Sigmoid colon (tissue), 7 donors: ENCODE results near the gene FAM241B. TPM values are rescaled to one million over a fixed set of nuclear protein-coding genes. Genes with fewer than 3 reads are reported as not detected.

ENCODE experiments used
- DNase-seq: peaks from one replicate; pipeline ENCODE4 v3.0.0-alpha.2; 2019
- H3K27ac ChIP-seq, 4 donors: fragments of 200-600 bp; sonication (generic); one replicate each; pipeline ENCODE4 v1.5.1; 2016 to 2019; ENCODE audit warnings: mild to moderate bottlenecking in 1 of 4
- H3K27me3 ChIP-seq, 3 donors: fragments of 200-600 bp; sonication (generic); one replicate each; pipeline ENCODE4 v1.5.1; 2019; ENCODE audit warnings: mild to moderate bottlenecking in 1 of 3
- H3K36me3 ChIP-seq, 4 donors: fragments of 200-600 bp; sonication (generic); one replicate each; pipeline ENCODE4 v1.5.1; 2016 to 2019
- H3K4me1 ChIP-seq, 4 donors: fragments of 200-600 bp; sonication (generic); one replicate each; pipeline ENCODE4 v1.5.1; 2017 to 2019
- H3K4me3 ChIP-seq, 4 donors: fragments of 200-600 bp; sonication (generic); one replicate each; pipeline ENCODE4 v1.5.1; 2017 to 2019; ENCODE audit warnings: mild to moderate bottlenecking in 2 of 4, moderate library complexity in 1 of 4
- H3K9me3 ChIP-seq, 4 donors: fragments of 200-600 bp in 3 of 4; sonication (generic) in 3 of 4; one replicate each; pipeline versions ENCODE4 v1.5.1 to v1.6.1; 2013 to 2019
- EP300 ChIP-seq, 4 donors: sonication (generic); formaldehyde crosslinking; IDR thresholded peaks; one replicate each; pipeline ENCODE4 v1.6.1; 2017; ENCODE audit warnings: antibody characterized with exemption in 4 of 4
- POLR2A ChIP-seq, 2 donors: fragments of 450-650 bp; IDR thresholded peaks; one replicate each; pipeline ENCODE4 v1.6.1; 2016; ENCODE audit warnings: antibody characterized with exemption in 2 of 2, mild to moderate bottlenecking in 2 of 2, moderate library complexity in 2 of 2
- POLR2AphosphoS5 ChIP-seq, 4 donors: sonication (generic); formaldehyde crosslinking; IDR thresholded peaks; one replicate each; pipeline ENCODE4 v1.6.1; 2017; ENCODE audit warnings: antibody characterized with exemption in 4 of 4
- WGBS, 2 donors: extraction: QIAGEN DNeasy Blood & Tissue Kit; methylation state at CpG; one replicate each; pipeline ENCODE4 v1.1.7; 2013; 5-methylcytosine and 5-hydroxymethylcytosine counted together
- intact Hi-C: fragments of 100-400 bp; cut with DNase I; formaldehyde crosslinking; loops from one replicate; pipeline ENCODE4 v1.15.1; 2023
- polyA plus RNA-seq, 3 donors: library from polyadenylated mRNA; stranded (reverse); fragments of 200-250 nt; gene quantifications; one replicate each; pipeline ENCODE4 v1.2.3, GENCODE V29; 2013
- total RNA-seq, 4 donors: library from RNA; depleted of rRNA; stranded (reverse); fragments of >200 nt; gene quantifications; one replicate each; pipeline ENCODE4 v1.1.0, GENCODE V29; 2016
- TF ChIP-seq, protein P1 (sequence below), 4 experiments: fragments of 450-650 bp in 3 of 4; fragments of 200-600 bp in 1 of 4; IDR thresholded peaks; one replicate each; pipeline ENCODE4 v1.5.1; 2016 to 2019; ENCODE audit warnings: antibody characterized with exemption in 4 of 4, mild to moderate bottlenecking in 3 of 4, moderate library complexity in 2 of 4
- donor health status: healthy with polysubstance abuse.
- donor health status: Bipolar disorder and iron deficiency.
- donor health status: healthy.

The FAM241B gene
- total and polyA plus RNA-seq, 7 donors: 2.5 to 6.9 (median 3.6) TPM

DNA sequence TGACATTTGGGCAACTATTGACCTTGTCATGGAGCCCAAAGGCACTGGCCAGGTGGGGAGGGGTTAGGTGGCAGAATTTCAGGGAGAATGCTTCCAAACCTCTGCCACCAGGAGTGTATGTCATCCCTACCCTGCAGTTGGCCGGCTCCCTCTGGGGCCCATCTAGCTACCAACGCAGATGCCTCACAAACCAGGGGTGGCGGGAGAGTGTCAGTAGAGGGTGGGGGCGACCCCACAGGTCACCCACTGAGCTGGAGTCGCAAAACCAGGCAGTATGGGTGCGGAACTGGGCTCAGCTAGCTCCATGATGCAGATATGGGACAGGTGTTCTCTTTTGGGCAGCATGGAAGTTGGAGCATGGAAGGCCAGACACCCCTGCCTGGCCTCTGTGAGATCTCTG is 51.4 kb downstream of the FAM241B start:
- H3K4me3 ChIP-seq: no peak overlapping the region
- no peaks in the 10 kb centered on the region for H3K9me3 ChIP-seq
- intact Hi-C loops: no loop called here
- DNase-seq: peak; percentile 27
- no peak overlapping the region for H3K27ac ChIP-seq
- no peak for TF ChIP-seq POLR2A (IDR thresholded peaks at IDR 0.05)
- TF ChIP-seq POLR2AphosphoS5 (IDR thresholded peaks at IDR 0.05): no peak
- no peak for TF ChIP-seq EP300 (IDR thresholded peaks at IDR 0.05)
- TF ChIP-seq, protein P1, sequence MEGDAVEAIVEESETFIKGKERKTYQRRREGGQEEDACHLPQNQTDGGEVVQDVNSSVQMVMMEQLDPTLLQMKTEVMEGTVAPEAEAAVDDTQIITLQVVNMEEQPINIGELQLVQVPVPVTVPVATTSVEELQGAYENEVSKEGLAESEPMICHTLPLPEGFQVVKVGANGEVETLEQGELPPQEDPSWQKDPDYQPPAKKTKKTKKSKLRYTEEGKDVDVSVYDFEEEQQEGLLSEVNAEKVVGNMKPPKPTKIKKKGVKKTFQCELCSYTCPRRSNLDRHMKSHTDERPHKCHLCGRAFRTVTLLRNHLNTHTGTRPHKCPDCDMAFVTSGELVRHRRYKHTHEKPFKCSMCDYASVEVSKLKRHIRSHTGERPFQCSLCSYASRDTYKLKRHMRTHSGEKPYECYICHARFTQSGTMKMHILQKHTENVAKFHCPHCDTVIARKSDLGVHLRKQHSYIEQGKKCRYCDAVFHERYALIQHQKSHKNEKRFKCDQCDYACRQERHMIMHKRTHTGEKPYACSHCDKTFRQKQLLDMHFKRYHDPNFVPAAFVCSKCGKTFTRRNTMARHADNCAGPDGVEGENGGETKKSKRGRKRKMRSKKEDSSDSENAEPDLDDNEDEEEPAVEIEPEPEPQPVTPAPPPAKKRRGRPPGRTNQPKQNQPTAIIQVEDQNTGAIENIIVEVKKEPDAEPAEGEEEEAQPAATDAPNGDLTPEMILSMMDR (IDR thresholded peaks at IDR 0.05): no peak
- peaks cover 0 to 31% (median 26%) of the 10 kb centered on the region in 4 donors for H3K4me1 ChIP-seq
- peaks cover 0 to 11% (median 0%) of the 10 kb centered on the region in 3 donors for H3K27me3 ChIP-seq
- no peaks in the 10 kb centered on the region for H3K36me3 ChIP-seq
- WGBS, 2 donors: 94% methylated on average over 6 of the region's 6 CpGs

GRCh38 chr10:69682955-69683474 is 53.0 kb downstream of the FAM241B start:
- Histone ChIP-seq H3K4me3 (no peak overlapping the region), H3K27me3 (peaks cover 0 to under 1% (median 0%) of the 10 kb centered on the region in 3 donors), H3K36me3 (no peaks in the 10 kb centered on the region), H3K4me1 (peaks cover 0 to 35% (median 29%) of the 10 kb centered on the region in 4 donors), H3K9me3 (no peaks in the 10 kb centered on the region), H3K27ac (no peak overlapping the region)
- intact Hi-C loops: no loop called here
- TF ChIP-seq, protein P1 (IDR thresholded peaks at IDR 0.05): no peak
- TF ChIP-seq POLR2A (IDR thresholded peaks at IDR 0.05) (no peak), POLR2AphosphoS5 (IDR thresholded peaks at IDR 0.05) (no peak), EP300 (IDR thresholded peaks at IDR 0.05) (no peak)
- peak; percentile 20 for DNase-seq

Other genes with a start within 250 kb of the FAM241B start
- gene TACR2, start 213.3 kb upstream of the FAM241B start, total RNA-seq: 100 to 1,000 TPM; 161 to 184 (median 170) TPM
- 10 to 100 TPM in 1 of 3 donors, 1 to 10 TPM in 1, not detected in 1; 6.0 to 14.4 TPM for gene TACR2, start 213.3 kb upstream of the FAM241B start, polyA plus RNA-seq
- 10 to 100 TPM; 55.4 to 76.4 (median 67.4) TPM for gene TSPAN15, start 178.8 kb upstream of the FAM241B start, total RNA-seq
- gene TSPAN15, start 178.8 kb upstream of the FAM241B start, polyA plus RNA-seq: 100 to 1,000 TPM in 1 of 3 donors, 10 to 100 TPM in 2; 43.0 to 100 (median 70.9) TPM
- not detected for gene NEUROG3, start 56.8 kb upstream of the FAM241B start, total RNA-seq
- gene NEUROG3, start 56.8 kb upstream of the FAM241B start, polyA plus RNA-seq: 1 to 10 TPM; 1.2 to 1.4 (median 1.3) TPM
- 1 to 10 TPM; 2.9 to 5.7 (median 5.0) TPM for gene COL13A1, start 171.7 kb downstream of the FAM241B start, total RNA-seq
- 1 to 10 TPM in 2 of 3 donors, under 1 TPM in 1; 0.69 to 1.9 (median 1.8) TPM for gene COL13A1, start 171.7 kb downstream of the FAM241B start, polyA plus RNA-seq